GM23338 (cell line): ENCODE data around the gene XPA. TPM values are rescaled to one million over a fixed set of nuclear protein-coding genes. Genes with fewer than 3 reads are reported as not detected.

Experiments
- ATAC-seq: fragments of 200-7000 bp; cut with Tn5 transposase; 3 replicates; pipeline ENCODE4 v1.9.1; 2020
- DNase-seq: peaks from one replicate; pipeline ENCODE4 v3.0.0-alpha.2; 2015; ENCODE audit warnings: low spot score
- H2AFZ ChIP-seq: fragments of 200-600 bp; sonication (generic); 2 replicates; pipeline ENCODE4 v1.8.0; 2016; ENCODE audit warnings: antibody characterized with exemption, mild to moderate bottlenecking, moderate library complexity
- H3F3A ChIP-seq: fragments of 200-600 bp; sonication (generic); replicated peaks from 2 replicates; pipeline ENCODE4 v1.8.0; 2017; ENCODE audit warnings: antibody characterized with exemption, mixed run types, low read depth
- H3K27ac ChIP-seq: fragments of 200-600 bp; sonication (generic); 2 replicates; pipeline ENCODE4 v1.6.1; 2016; ENCODE audit warnings: low read depth
- H3K27me3 ChIP-seq: fragments of 200-600 bp; sonication (generic); 2 replicates; pipeline ENCODE4 v1.8.0; 2016; ENCODE audit warnings: mild to moderate bottlenecking, mixed run types, moderate library complexity; ENCODE audit not compliant: insufficient read depth
- H3K36me3 ChIP-seq: fragments of 200-600 bp; sonication (generic); 2 replicates; pipeline ENCODE4 v1.8.0; 2016; ENCODE audit warnings: mild to moderate bottlenecking; ENCODE audit not compliant: insufficient read depth
- H3K4me1 ChIP-seq: fragments of 200-600 bp; sonication (generic); 2 replicates; pipeline ENCODE4 v1.8.0; 2016; ENCODE audit warnings: mild to moderate bottlenecking, moderate library complexity; ENCODE audit not compliant: insufficient read depth
- H3K4me2 ChIP-seq: fragments of 200-600 bp; sonication (generic); 2 replicates; pipeline ENCODE4 v1.7.1; 2017; ENCODE audit warnings: mixed run types
- H3K4me3 ChIP-seq: fragments of 200-600 bp; sonication (generic); 2 replicates; pipeline ENCODE4 v1.6.1; 2016; ENCODE audit warnings: mixed run types
- H3K79me2 ChIP-seq: fragments of 200-600 bp; sonication (generic); replicated peaks from 2 replicates; pipeline ENCODE4 v1.8.0; 2017; ENCODE audit warnings: mild to moderate bottlenecking; ENCODE audit not compliant: insufficient read depth
- H3K9me2 ChIP-seq: fragments of 200-600 bp; sonication (generic); 2 replicates; pipeline ENCODE4 v1.8.0; 2017; ENCODE audit not compliant: insufficient read depth
- H4K20me1 ChIP-seq: fragments of 200-600 bp; sonication (generic); replicated peaks from 2 replicates; pipeline ENCODE4 v1.8.0; 2017; ENCODE audit warnings: mild to moderate bottlenecking; ENCODE audit not compliant: insufficient read depth
- H3K27ac Mint-ChIP-seq: 2 replicates; pipeline ENCODE4 v1.8.0; 2020; ENCODE audit warnings: inconsistent platforms, mild to moderate bottlenecking, moderate library complexity, mixed read lengths
- H3K27me3 Mint-ChIP-seq: 3 replicates; pipeline ENCODE4 v1.8.0; 2022; ENCODE audit warnings: low read depth, mild to moderate bottlenecking, moderate library complexity, mixed read lengths, inconsistent platforms; ENCODE audit not compliant: insufficient read depth, poor library complexity
- H3K36me3 Mint-ChIP-seq: 3 replicates; pipeline ENCODE4 v1.8.0; 2021; ENCODE audit warnings: low read depth, mild to moderate bottlenecking, inconsistent platforms, moderate library complexity, mixed read lengths
- H3K4me1 Mint-ChIP-seq: 3 replicates; pipeline ENCODE4 v1.8.0; 2020; ENCODE audit warnings: mild to moderate bottlenecking, inconsistent platforms, mixed read lengths
- H3K4me3 Mint-ChIP-seq: 3 replicates; pipeline ENCODE4 v1.8.0; 2021; ENCODE audit warnings: moderate library complexity, mild to moderate bottlenecking, inconsistent platforms, mixed read lengths
- H3K9me3 Mint-ChIP-seq: 3 replicates; pipeline ENCODE4 v1.8.0; 2020; ENCODE audit warnings: moderate library complexity, mild to moderate bottlenecking, inconsistent platforms, mixed read lengths
- CREB1 ChIP-seq: fragments of 250-450 bp; sonication (Bioruptor Pico); IDR thresholded peaks from 2 replicates; pipeline ENCODE4 v1.5.0; 2020; ENCODE audit warnings: low read depth, mild to moderate bottlenecking, moderate library complexity
- CTCF ChIP-seq, 2 experiments: fragments of 200-600 bp in 1 of 2; sonication (generic) in 1 of 2; conservative IDR thresholded peaks; 2 replicates each; pipeline versions ENCODE4 v1.5.1 to v1.6.1; 2016 to 2017; ENCODE audit warnings: antibody characterized with exemption in 2 of 2, low read depth in 2 of 2, mild to moderate bottlenecking in 2 of 2, moderate library complexity in 1 of 2
- ETS1 ChIP-seq: IDR thresholded peaks from 2 replicates; pipeline ENCODE4 v1.6.1; 2016; ENCODE audit warnings: antibody characterized with exemption
- JUNB ChIP-seq: IDR thresholded peaks from one replicate; pipeline ENCODE4 v1.6.1; 2016; ENCODE audit warnings: antibody characterized with exemption; ENCODE audit not compliant: unreplicated experiment
- NANOG ChIP-seq: IDR thresholded peaks from 2 replicates; pipeline ENCODE4 v1.6.1; 2016; ENCODE audit warnings: antibody characterized with exemption, borderline replicate concordance
- STAT1 ChIP-seq: IDR thresholded peaks from one replicate; pipeline ENCODE4 v1.6.1; 2016; ENCODE audit warnings: antibody characterized with exemption; ENCODE audit not compliant: unreplicated experiment
- ZNF114 ChIP-seq: fragments of 250-450 bp; sonication (Bioruptor Pico); IDR thresholded peaks from 2 replicates; pipeline ENCODE4 v1.5.0; 2020; ENCODE audit warnings: mild to moderate bottlenecking, moderate library complexity
- ZNF331 ChIP-seq: fragments of 250-450 bp; sonication (Bioruptor Pico); IDR thresholded peaks from 2 replicates; pipeline ENCODE4 v1.5.0; 2020; ENCODE audit warnings: low read depth, mild to moderate bottlenecking, moderate library complexity
- ZNF462 ChIP-seq: fragments of 250-450 bp; sonication (Bioruptor Pico); IDR thresholded peaks from 2 replicates; pipeline ENCODE4 v1.5.0; 2020; ENCODE audit warnings: mild to moderate bottlenecking, moderate library complexity
- polyA plus RNA-seq: library from polyadenylated mRNA; unstranded; fragments of >200 nt; fragmentation: Nextera tagmentation; extraction: Ambion mirVana; gene quantifications from 2 replicates; pipeline ENCODE4 v1.2.1, GENCODE V29; 2016
- total RNA-seq: library from RNA; depleted of rRNA; stranded (reverse); fragments of >200 nt; shearing (Covaris generic); gene quantifications from 2 replicates; pipeline ENCODE4 v1.2.3, GENCODE V29; 2014

XPA gene
- total and polyA plus RNA-seq, 2 experiments from 2014 or later: 1.9 to 9.1 TPM

- TF ChIP-seq CTCF (conservative IDR thresholded peaks at IDR 0.05; ENCODE audit: low read depth in 2 of 2) (no peak), NANOG (no peak), CREB1 (CRISPR knock-in tag) (no peak), ETS1 (no peak), JUNB (no peak)
These were observed 36.8 kb downstream of the XPA start (continued) for GRCh38 chr9:97660340-97660739.

- ATAC-seq: no peak
- no peaks in the 10 kb centered on the region for H3F3A ChIP-seq
- H3K4me3 ChIP-seq: no peak overlapping the region
- TF ChIP-seq ZNF114 (CRISPR knock-in tag) (no peak), CREB1 (CRISPR knock-in tag) (no peak), ETS1 (no peak), STAT1 (no peak), ZNF331 (CRISPR knock-in tag) (no peak), CTCF (conservative IDR thresholded peaks at IDR 0.05; ENCODE audit: low read depth in 2 of 2) (no peak), ZNF462 (CRISPR knock-in tag) (no peak)
- H3K4me3 Mint-ChIP-seq: no peak overlapping the region
- no peak overlapping the region for H3K27ac ChIP-seq
- no peak overlapping the region for H2AFZ ChIP-seq
- H3K4me1 ChIP-seq: no peaks in the 10 kb centered on the region
- H3K9me3 Mint-ChIP-seq: no peaks in the 10 kb centered on the region
- H3K9me2 ChIP-seq: no peaks in the 10 kb centered on the region
- peaks cover 68% of the 10 kb centered on the region for H3K36me3 ChIP-seq
- H3K27ac Mint-ChIP-seq: no peak overlapping the region
- DNase-seq: no peak
- H3K27me3 Mint-ChIP-seq: peaks cover 2% of the 10 kb centered on the region
- H3K36me3 Mint-ChIP-seq: peaks cover 79% of the 10 kb centered on the region
- no peaks in the 10 kb centered on the region for H3K79me2 ChIP-seq
- H3K27me3 ChIP-seq: no peaks in the 10 kb centered on the region
- H3K4me1 Mint-ChIP-seq: no peaks in the 10 kb centered on the region
- no peak overlapping the region for H3K4me2 ChIP-seq
- 0 out of 2 replicates have a peak, but pooled peaks cover 3% of the 10 kb centered on the region for H4K20me1 ChIP-seq
These were observed 37.4 kb downstream of the XPA start for GRCh38 chr9:97659771-97660170.
